Daoy (cell line): ENCODE results near the gene HDDC3. TPM values are rescaled to one million over a fixed set of nuclear protein-coding genes. Genes with fewer than 3 reads are reported as not detected.
"Not testable (repeated sequence)": the region's sequence is repeated elsewhere in the genome, so short reads cannot be mapped to it uniquely, and the experiment has no call there.

Experiments
- DNase-seq: peaks from one replicate; pipeline ENCODE4 v3.0.0-alpha.2; 2015; ENCODE audit warnings: low read depth
- total RNA-seq: library from RNA; depleted of rRNA; stranded (reverse); fragments of >200 nt; shearing (Covaris generic); gene quantifications from 2 replicates; pipeline ENCODE4 v1.2.3, GENCODE V29; 2014

The HDDC3 gene
- total RNA-seq, 1 experiment from 2014 or later, result 17.6 TPM

GRCh38 chr15:90930861-90931574 lies 1.3 kb downstream of the HDDC3 start:
- no peak for DNase-seq

GRCh38 chr15:90929246-90930019 lies 2.9 kb downstream of the HDDC3 start:
- DNase-seq, result no peak

- DNase-seq, result not testable (repeated sequence)
Observed at GRCh38 chr15:90928106-90928505, 4.2 kb downstream of the HDDC3 start.

- DNase-seq, result not testable (repeated sequence)
Observed at GRCh38 chr15:90926766-90927165, 5.6 kb downstream of the HDDC3 start.

GRCh38 chr15:90924375-90924774 lies 8.0 kb downstream of the HDDC3 start:
- DNase-seq, result no peak

GRCh38 chr15:90922712-90923322 lies 9.5 kb downstream of the HDDC3 start:
- DNase-seq, result not testable (repeated sequence)

- no peak for DNase-seq
Observed at GRCh38 chr15:90921887-90922286, 10.5 kb downstream of the HDDC3 start.

- DNase-seq, result no peak
Observed at GRCh38 chr15:90918835-90919234, 13.5 kb downstream of the HDDC3 start.

- DNase-seq, result no peak
Observed at GRCh38 chr15:90918034-90918788, 14.1 kb downstream of the HDDC3 start.

- DNase-seq, result no peak
Observed at GRCh38 chr15:90917569-90917968, 14.8 kb downstream of the HDDC3 start.

- DNase-seq, result no peak
Observed at GRCh38 chr15:90916461-90916860, 15.9 kb downstream of the HDDC3 start.

GRCh38 chr15:90915808-90916440 lies 16.4 kb downstream of the HDDC3 start:
- no peak for DNase-seq

- no peak for DNase-seq
Observed at GRCh38 chr15:90915216-90915807, 17.0 kb downstream of the HDDC3 start.

GRCh38 chr15:90914305-90915080 lies 17.9 kb downstream of the HDDC3 start:
- DNase-seq, result no peak

- no peak for DNase-seq
Observed at GRCh38 chr15:90913398-90913944, 18.9 kb downstream of the HDDC3 start.

GRCh38 chr15:90912770-90913075 lies 19.6 kb downstream of the HDDC3 start:
- DNase-seq, result no peak

GRCh38 chr15:90911906-90912769 lies 20.2 kb downstream of the HDDC3 start:
- DNase-seq, result no peak

GRCh38 chr15:90911302-90911623 lies 21.1 kb downstream of the HDDC3 start:
- no peak for DNase-seq
